Subcutaneous abdominal adipose tissue (tissue), 5 donors: ENCODE results near the gene DHRSX.
"Not testable (repeated sequence)": the region's sequence is repeated elsewhere in the genome, so short reads cannot be mapped to it uniquely, and the experiment has no call there.

Experiments used
- H3K27ac ChIP-seq: one replicate; pipeline ENCODE4 v1.7.0; 2013; ENCODE audit warnings: low read depth, mild to moderate bottlenecking, inconsistent platforms, low read length, moderate library complexity
- H3K27me3 ChIP-seq, 5 donors: one replicate each; pipeline ENCODE4 v1.7.0; 2013; ENCODE audit warnings: low read length in 5 of 5, inconsistent platforms in 1 of 5; ENCODE audit not compliant: control insufficient read depth in 5 of 5, insufficient read depth in 4 of 5
- H3K36me3 ChIP-seq, 5 donors: one replicate each; pipeline ENCODE4 v1.7.0; 2013; ENCODE audit warnings: low read length in 5 of 5; ENCODE audit not compliant: control insufficient read depth in 5 of 5, insufficient read depth in 5 of 5
- H3K4me1 ChIP-seq, 5 donors: one replicate each; pipeline ENCODE4 v1.7.0; 2013; ENCODE audit warnings: low read length in 5 of 5, mild to moderate bottlenecking in 3 of 5, moderate library complexity in 1 of 5; ENCODE audit not compliant: control insufficient read depth in 5 of 5, insufficient read depth in 5 of 5
- H3K4me3 ChIP-seq, 5 donors: one replicate each; pipeline ENCODE4 v1.7.0; 2013; ENCODE audit warnings: low read length in 5 of 5, low read depth in 1 of 5
- H3K9ac ChIP-seq, 5 donors: one replicate each; pipeline ENCODE4 v1.7.0; 2013; ENCODE audit warnings: low read length in 5 of 5, mild to moderate bottlenecking in 4 of 5, moderate library complexity in 3 of 5
- H3K9me3 ChIP-seq, 5 donors: one replicate each; pipeline ENCODE4 v1.7.0; 2013; ENCODE audit warnings: low read length in 5 of 5; ENCODE audit not compliant: control insufficient read depth in 5 of 5
- donor health status: healthy.
- donor health status: healthy.
- donor health status: healthy.
- donor health status: healthy.
- donor health status: healthy.

The DHRSX gene

GRCh38 chrX:2350703-2351102, 150.1 kb downstream of the DHRSX start:
- H3K27ac ChIP-seq, H3K27me3 ChIP-seq, H3K36me3 ChIP-seq, H3K4me3 ChIP-seq, H3K9ac ChIP-seq, H3K4me1 ChIP-seq, H3K9me3 ChIP-seq: not testable (repeated sequence)

- H3K9me3 ChIP-seq, H3K27me3 ChIP-seq, H3K27ac ChIP-seq, H3K36me3 ChIP-seq, H3K4me3 ChIP-seq, H3K9ac ChIP-seq, H3K4me1 ChIP-seq: not testable (repeated sequence)
Measured at GRCh38 chrX:2350036-2350435, 150.7 kb downstream of the DHRSX start.

DNA sequence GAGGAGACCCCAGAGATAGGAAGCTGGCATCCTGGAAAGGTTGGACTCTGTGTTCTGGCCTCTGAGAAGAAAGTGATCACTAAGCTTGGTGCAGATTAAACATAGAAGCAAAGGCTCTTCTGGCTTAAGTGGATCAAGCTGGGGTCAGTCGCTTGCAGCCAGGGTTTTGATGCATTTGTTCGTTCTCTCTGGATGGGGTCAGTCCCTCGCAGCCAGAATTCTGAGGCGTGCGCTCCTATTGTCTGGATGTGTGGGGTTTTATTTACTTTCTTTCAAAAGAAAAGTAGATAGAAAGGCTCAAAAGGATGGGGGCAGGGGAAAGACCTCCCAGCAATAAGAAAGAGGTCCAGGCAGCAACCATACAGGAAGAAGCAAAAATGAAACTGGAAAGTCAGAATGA, 152.6 kb downstream of the DHRSX start:
- Histone ChIP-seq H3K4me1 (no peaks in the 10 kb centered on the region), H3K27me3 (no peaks in the 10 kb centered on the region), H3K27ac (no peak overlapping the region), H3K9me3 (peaks cover 0 to 6% (median 0%) of the 10 kb centered on the region in 5 donors), H3K9ac (no peak overlapping the region), H3K4me3 (no peak overlapping the region), H3K36me3 (peaks cover 0 to 4% (median 2%) of the 10 kb centered on the region in 5 donors)

GRCh38 chrX:2346158-2346557, 154.6 kb downstream of the DHRSX start:
- Histone ChIP-seq H3K36me3 (peaks cover 0 to 2% (median under 1%) of the 10 kb centered on the region in 5 donors), H3K9ac (no peak overlapping the region), H3K4me1 (no peaks in the 10 kb centered on the region), H3K27me3 (no peaks in the 10 kb centered on the region), H3K9me3 (peaks cover 0 to 6% (median 0%) of the 10 kb centered on the region in 5 donors), H3K27ac (no peak overlapping the region), H3K4me3 (no peak overlapping the region)

GRCh38 chrX:2345562-2345961, 155.2 kb downstream of the DHRSX start:
- Histone ChIP-seq H3K9me3 (peaks cover 0 to 3% (median 0%) of the 10 kb centered on the region in 5 donors), H3K36me3 (peaks cover 0 to 8% (median 2%) of the 10 kb centered on the region in 5 donors), H3K27me3 (no peaks in the 10 kb centered on the region), H3K27ac (no peak overlapping the region), H3K4me1 (no peaks in the 10 kb centered on the region), H3K9ac (no peak overlapping the region), H3K4me3 (no peak overlapping the region)

DNA sequence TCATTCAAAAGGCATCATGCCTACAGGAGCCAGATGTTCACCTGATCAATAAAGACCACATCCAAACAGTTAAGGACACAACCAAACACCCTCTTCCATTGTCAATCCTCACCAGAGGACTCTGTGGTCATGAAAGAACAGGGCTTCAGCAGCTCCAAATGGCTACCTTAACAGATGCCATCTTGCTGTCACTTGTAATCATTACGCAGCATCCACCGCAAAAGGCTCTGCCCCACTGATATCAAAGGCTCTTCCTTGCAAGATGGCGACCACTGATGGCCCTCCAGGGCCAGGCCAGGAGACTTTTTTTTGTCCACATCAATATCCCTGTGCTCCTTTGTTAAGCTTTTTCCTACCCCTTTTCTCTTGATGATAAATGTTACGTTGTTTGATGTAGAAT, 157.4 kb downstream of the DHRSX start:
- Histone ChIP-seq H3K4me1 (no peaks in the 10 kb centered on the region), H3K9ac (no peak overlapping the region), H3K27ac (no peak overlapping the region)

GRCh38 chrX:2342874-2343273, 157.9 kb downstream of the DHRSX start:
- H3K4me3 ChIP-seq: no peak overlapping the region
- H3K9ac ChIP-seq: no peak overlapping the region
- H3K36me3 ChIP-seq: peaks cover 0 to 9% (median 0%) of the 10 kb centered on the region in 5 donors
- H3K27me3 ChIP-seq: no peaks in the 10 kb centered on the region
- H3K4me1 ChIP-seq: no peaks in the 10 kb centered on the region
- H3K9me3 ChIP-seq: peaks cover 0 to 3% (median 0%) of the 10 kb centered on the region in 5 donors
- no peak overlapping the region for H3K27ac ChIP-seq

More for the DNA sequence above, 157.4 kb downstream of the DHRSX start:
- Histone ChIP-seq H3K27me3 (no peaks in the 10 kb centered on the region), H3K9me3 (peaks cover 0 to 3% (median 0%) of the 10 kb centered on the region in 5 donors), H3K36me3 (peaks cover 0 to 9% (median 0%) of the 10 kb centered on the region in 5 donors), H3K4me3 (no peak overlapping the region)

- H3K36me3 ChIP-seq: peaks cover 0 to 9% (median 0%) of the 10 kb centered on the region in 5 donors
- H3K9ac ChIP-seq: no peak overlapping the region
- H3K27ac ChIP-seq: no peak overlapping the region
- H3K4me1 ChIP-seq: no peaks in the 10 kb centered on the region
- H3K9me3 ChIP-seq: peaks cover 0 to 3% (median 0%) of the 10 kb centered on the region in 5 donors
- no peak overlapping the region for H3K4me3 ChIP-seq
- no peaks in the 10 kb centered on the region for H3K27me3 ChIP-seq
Measured at GRCh38 chrX:2342281-2342688, 158.5 kb downstream of the DHRSX start.

- Histone ChIP-seq H3K4me1 (no peaks in the 10 kb centered on the region), H3K27ac (no peak overlapping the region), H3K27me3 (no peaks in the 10 kb centered on the region), H3K4me3 (no peak overlapping the region), H3K9ac (no peak overlapping the region), H3K36me3 (peaks cover 0 to 9% (median 0%) of the 10 kb centered on the region in 5 donors), H3K9me3 (peaks cover 0 to 3% (median 0%) of the 10 kb centered on the region in 5 donors)
Measured at GRCh38 chrX:2340991-2341390, 159.8 kb downstream of the DHRSX start.

DNA sequence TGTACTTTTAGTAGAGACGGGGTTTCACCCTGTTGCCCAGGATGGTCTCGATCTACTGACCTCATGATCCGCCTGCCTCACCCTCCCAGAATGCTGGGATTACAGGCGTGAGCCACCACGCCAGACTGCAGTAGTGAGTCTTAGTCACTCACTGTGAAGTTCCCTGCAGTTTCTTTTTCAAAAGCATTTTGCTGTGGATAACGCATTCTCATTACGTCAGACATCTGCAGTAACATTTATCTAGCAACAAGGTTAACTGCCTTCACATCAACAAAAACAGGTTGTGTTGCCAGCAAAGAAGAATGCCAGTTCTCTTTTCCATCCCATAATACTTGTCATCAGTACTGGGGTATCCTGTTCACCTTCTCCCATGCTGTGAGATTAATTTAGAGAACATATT, 164.6 kb downstream of the DHRSX start:
- Histone ChIP-seq H3K9me3 (no peaks in the 10 kb centered on the region), H3K36me3 (peaks cover 0 to 9% (median 2%) of the 10 kb centered on the region in 5 donors), H3K27ac (no peak overlapping the region), H3K27me3 (no peaks in the 10 kb centered on the region), H3K4me3 (no peak overlapping the region), H3K4me1 (no peaks in the 10 kb centered on the region), H3K9ac (no peak overlapping the region)

DNA sequence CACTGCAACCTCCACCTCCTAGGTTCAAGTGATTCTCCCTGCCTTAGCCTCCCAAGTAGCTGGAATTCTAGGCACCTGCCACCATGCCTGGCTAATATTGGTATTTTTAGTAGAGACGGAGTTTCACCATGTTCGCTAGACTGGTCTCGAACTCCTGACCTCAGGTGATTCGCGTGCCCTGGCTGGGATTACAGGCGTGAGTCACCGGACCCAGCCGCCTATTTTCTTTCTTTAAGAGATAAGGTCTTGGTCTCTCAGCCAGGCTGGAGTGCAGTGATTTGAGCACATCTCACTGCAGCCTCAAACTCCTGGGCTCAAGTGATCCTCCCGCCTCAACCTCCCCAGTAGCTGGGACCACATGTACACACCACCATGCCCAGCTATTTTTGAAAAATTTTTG, 166.5 kb downstream of the DHRSX start:
- H3K9me3 ChIP-seq: peaks cover 0 to under 1% (median 0%) of the 10 kb centered on the region in 5 donors
- no peak overlapping the region for H3K9ac ChIP-seq
- no peaks in the 10 kb centered on the region for H3K4me1 ChIP-seq
- H3K27ac ChIP-seq: no peak overlapping the region
- peaks cover 0 to 2% (median 0%) of the 10 kb centered on the region in 5 donors for H3K36me3 ChIP-seq
- H3K4me3 ChIP-seq: no peak overlapping the region
- no peaks in the 10 kb centered on the region for H3K27me3 ChIP-seq
